ENCODE measurements around the gene CLASP1.

CLASP1 gene

DNA sequence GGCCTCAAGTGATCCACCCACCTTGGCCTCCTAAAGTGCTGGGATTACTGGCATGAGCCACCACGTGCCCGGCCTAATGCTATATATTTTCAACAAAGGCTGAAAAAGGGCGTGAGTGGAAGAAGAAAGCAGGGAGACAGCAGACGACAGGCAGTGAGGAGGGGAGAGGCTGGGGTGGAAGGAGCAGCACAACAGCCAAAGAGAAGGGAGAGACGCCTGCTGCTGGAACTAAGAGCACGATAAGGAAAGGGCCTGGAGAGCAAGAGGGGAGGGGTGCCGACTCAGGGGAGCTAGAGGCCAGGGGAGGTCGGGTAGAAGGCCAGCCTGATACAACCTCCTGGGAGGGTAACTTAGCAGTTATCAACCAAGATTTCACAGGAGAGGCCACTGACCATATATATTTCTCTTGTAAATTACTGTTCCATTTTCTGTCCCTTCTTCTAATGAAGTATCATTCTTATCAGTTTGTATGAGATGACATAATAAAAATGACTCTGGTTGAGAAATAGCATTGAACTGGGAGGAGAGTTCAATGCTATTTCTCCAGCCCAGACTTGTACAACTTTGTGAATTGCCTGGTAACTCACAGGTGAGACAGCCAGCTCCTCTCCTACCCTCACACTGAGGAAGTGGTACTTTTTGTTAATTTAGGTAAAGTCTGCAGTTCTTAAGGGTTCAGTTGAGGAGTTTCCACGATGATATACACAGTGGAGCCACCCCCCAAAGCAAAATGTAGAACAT lies 124.4 kb downstream of the CLASP1 start:
- TF ChIP-seq, protein P1, sequence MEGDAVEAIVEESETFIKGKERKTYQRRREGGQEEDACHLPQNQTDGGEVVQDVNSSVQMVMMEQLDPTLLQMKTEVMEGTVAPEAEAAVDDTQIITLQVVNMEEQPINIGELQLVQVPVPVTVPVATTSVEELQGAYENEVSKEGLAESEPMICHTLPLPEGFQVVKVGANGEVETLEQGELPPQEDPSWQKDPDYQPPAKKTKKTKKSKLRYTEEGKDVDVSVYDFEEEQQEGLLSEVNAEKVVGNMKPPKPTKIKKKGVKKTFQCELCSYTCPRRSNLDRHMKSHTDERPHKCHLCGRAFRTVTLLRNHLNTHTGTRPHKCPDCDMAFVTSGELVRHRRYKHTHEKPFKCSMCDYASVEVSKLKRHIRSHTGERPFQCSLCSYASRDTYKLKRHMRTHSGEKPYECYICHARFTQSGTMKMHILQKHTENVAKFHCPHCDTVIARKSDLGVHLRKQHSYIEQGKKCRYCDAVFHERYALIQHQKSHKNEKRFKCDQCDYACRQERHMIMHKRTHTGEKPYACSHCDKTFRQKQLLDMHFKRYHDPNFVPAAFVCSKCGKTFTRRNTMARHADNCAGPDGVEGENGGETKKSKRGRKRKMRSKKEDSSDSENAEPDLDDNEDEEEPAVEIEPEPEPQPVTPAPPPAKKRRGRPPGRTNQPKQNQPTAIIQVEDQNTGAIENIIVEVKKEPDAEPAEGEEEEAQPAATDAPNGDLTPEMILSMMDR (IDR thresholded peaks at IDR 0.05; ENCODE audit: extremely low read depth, missing control alignments) = no peak

GRCh38 chr2:121521359-121521758 lies 127.9 kb downstream of the CLASP1 start:
- DNase-seq (ENCODE audit: low spot score) = no peak
- TF ChIP-seq, protein P1 (IDR thresholded peaks at IDR 0.05; ENCODE audit: extremely low read depth, missing control alignments) = no peak

More for the DNA sequence above, 124.4 kb downstream of the CLASP1 start:
- DNase-seq (ENCODE audit: low spot score) = no peak

DNA sequence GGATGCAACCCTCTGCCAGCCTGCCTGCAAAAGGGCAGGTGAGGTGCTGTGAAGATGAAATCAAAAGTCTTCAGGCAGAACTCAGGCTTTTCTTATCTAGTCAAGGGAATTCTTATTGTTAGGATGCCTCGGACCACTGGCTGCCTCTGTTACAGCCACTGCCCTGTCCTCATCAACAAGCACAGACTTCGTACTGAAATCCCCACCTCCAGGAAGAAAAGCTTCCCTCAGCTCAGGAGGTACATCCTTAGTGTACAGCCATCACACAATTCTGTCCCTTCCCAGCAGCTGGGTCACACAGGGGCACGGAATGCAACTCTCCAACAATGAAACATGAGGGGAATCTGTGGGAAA lies 128.6 kb downstream of the CLASP1 start:
- TF ChIP-seq, protein P1 (IDR thresholded peaks at IDR 0.05; ENCODE audit: extremely low read depth, missing control alignments) = no peak
- DNase-seq (ENCODE audit: low spot score) = no peak

GRCh38 chr2:121519732-121520640 lies 129.3 kb downstream of the CLASP1 start:
- TF ChIP-seq, protein P1 (IDR thresholded peaks at IDR 0.05; ENCODE audit: extremely low read depth, missing control alignments) = no peak
- no peak for DNase-seq (ENCODE audit: low spot score)

GRCh38 chr2:121519153-121519552 lies 130.1 kb downstream of the CLASP1 start:
- no peak for DNase-seq (ENCODE audit: low spot score)
- TF ChIP-seq, protein P1 (IDR thresholded peaks at IDR 0.05; ENCODE audit: extremely low read depth, missing control alignments) = no peak

DNA sequence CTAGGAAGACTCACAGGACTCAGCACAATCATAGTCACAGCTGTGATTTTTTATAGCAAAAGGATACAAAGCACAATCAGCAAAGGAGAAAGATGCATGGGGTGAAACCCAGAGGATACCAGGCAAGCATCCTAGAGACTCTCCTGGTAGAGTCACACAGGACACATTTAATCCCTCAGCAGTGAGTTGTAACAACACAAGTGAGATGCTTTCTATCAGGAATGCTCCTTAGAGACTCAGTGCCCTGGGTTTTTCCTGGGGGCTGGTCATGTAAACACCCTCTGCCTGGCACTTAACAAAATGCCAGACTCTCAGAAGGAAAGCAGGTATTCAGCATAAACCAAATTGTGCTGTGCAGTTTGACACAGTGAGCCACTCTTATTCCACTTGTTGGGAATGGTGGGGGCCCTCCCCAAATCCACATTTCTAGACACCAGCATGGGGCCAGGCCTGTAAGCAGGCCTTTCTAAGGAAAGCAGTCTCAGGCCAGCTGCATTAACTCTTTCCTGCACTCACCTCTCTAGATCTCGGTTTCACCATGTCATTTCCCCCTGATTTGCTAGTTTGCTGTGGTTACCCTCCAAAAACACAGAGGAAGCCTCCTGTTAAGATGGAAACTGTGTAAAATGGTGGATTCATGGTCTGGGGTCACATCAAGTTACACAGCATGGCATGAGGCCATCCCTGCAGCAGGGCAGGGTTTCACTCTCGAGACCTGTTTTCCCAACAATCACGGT lies 135.5 kb downstream of the CLASP1 start:
- TF ChIP-seq, protein P1 (IDR thresholded peaks at IDR 0.05; ENCODE audit: extremely low read depth, missing control alignments) = no peak
- DNase-seq (ENCODE audit: low spot score) = no peak
